ENCODE data around the gene BLACAT1. TPM values are rescaled to one million over a fixed set of nuclear protein-coding genes. Genes with fewer than 3 reads are reported as not detected.
A peak's percentile ranks its signal among the peaks of the same experiment; 100 is the strongest.

Gene BLACAT1
- under 0.01 and 0.13 TPM in 2 replicates for total RNA-seq

GRCh38 chr1:205455581-205456382 lies at the start of gene BLACAT1:
Gene BLACAT1, minus strand, starts transcription at chr1:205456045.

GRCh38 chr1:205504311-205505075 lies 48.6 kb upstream of the BLACAT1 start, which contains the start of gene CDK18:
Gene CDK18, plus strand, starts transcription at chr1:205504669. Its CDS starts 18,499 bp downstream, at chr1:205523168.

GRCh38 chr1:205421798-205422197 lies 34.0 kb downstream of the BLACAT1 start, which contains the start of gene LEMD1:
Gene LEMD1, minus strand, starts transcription at chr1:205422056. Its CDS starts 1,520 bp downstream, at chr1:205420536.

Small RNAs within 50 kb of the gene (small RNA-seq; reads per million reads assigned to genes)
- gene MIR135B: 0.42 reads per million, percentile 6 among the genes with 10 or more reads in this experiment

Other genes with a start within 250 kb of the BLACAT1 start
- gene DSTYK, start 244.3 kb downstream of the BLACAT1 start, total RNA-seq: 23.0 and 23.8 TPM in 2 replicates
- gene TMCC2, start 228.1 kb downstream of the BLACAT1 start, total RNA-seq: 0.78 and 0.97 TPM in 2 replicates
- gene NUAK2, start 134.3 kb downstream of the BLACAT1 start, total RNA-seq: 1.9 and 2.0 TPM in 2 replicates
- not detected in 2 replicates for gene KLHDC8A, start 99.1 kb downstream of the BLACAT1 start, total RNA-seq
- gene LEMD1, start 34.0 kb downstream of the BLACAT1 start, total RNA-seq: not detected in 2 replicates
- gene CDK18, start 48.6 kb upstream of the BLACAT1 start, total RNA-seq: 0.76 and 1.7 TPM in 2 replicates
- 37.9 and 41.4 TPM in 2 replicates for gene ELK4, start 176.0 kb upstream of the BLACAT1 start, total RNA-seq
- gene SLC45A3, start 224.5 kb upstream of the BLACAT1 start, total RNA-seq: 0.39 and 0.54 TPM in 2 replicates

Measured in articular chondrocyte of knee joint (primary cell).